Psoas muscle (tissue), 8 donors: ENCODE results near the gene CCDC88C. TPM values are rescaled to one million over a fixed set of nuclear protein-coding genes. Genes with fewer than 3 reads are reported as not detected.
A peak's percentile ranks its signal among the peaks of the same experiment; 100 is the strongest.

ENCODE experiments used
- ATAC-seq, 4 donors: fragments of 200-7000 bp; cut with Tn5 transposase; one replicate each; pipeline ENCODE4 v1.9.1; 2020; ENCODE audit warnings: moderate library complexity in 3 of 4, mild to moderate bottlenecking in 2 of 4
- DNase-seq, 2 donors: peaks; one replicate each; pipeline ENCODE4 v3.0.0-alpha.2; 2020
- H3K27ac ChIP-seq: fragments of 200-600 bp; one replicate; pipeline ENCODE4 v1.8.0; 2022
- H3K27me3 ChIP-seq, 3 donors: fragments of 200-600 bp in 1 of 3; one replicate each; pipeline versions ENCODE4 v1.6.1 to v1.8.0; 2013 to 2022; ENCODE audit warnings: low read length in 2 of 3, mild to moderate bottlenecking in 2 of 3, moderate library complexity in 1 of 3; ENCODE audit not compliant: insufficient read depth in 3 of 3
- H3K36me3 ChIP-seq, 2 donors: fragments of 200-600 bp in 1 of 2; one replicate each; pipeline versions ENCODE4 v1.6.1 to v1.8.0; 2013 to 2022; ENCODE audit warnings: low read depth in 1 of 2, mild to moderate bottlenecking in 1 of 2, moderate library complexity in 1 of 2; ENCODE audit not compliant: insufficient read depth in 1 of 2
- H3K4me1 ChIP-seq: fragments of 200-600 bp; one replicate; pipeline ENCODE4 v1.8.0; 2022
- H3K4me3 ChIP-seq: fragments of 200-600 bp; one replicate; pipeline ENCODE4 v1.8.0; 2022; ENCODE audit warnings: mild to moderate bottlenecking
- H3K9me3 ChIP-seq: fragments of 200-600 bp; one replicate; pipeline ENCODE4 v1.8.0; 2022
- WGBS, 3 donors: extraction: QIAGEN DNeasy Blood & Tissue Kit; methylation state at CpG; one replicate each; pipeline versions ENCODE4 v1.1.6 to v1.1.7; 2013; 5-methylcytosine and 5-hydroxymethylcytosine counted together
- intact Hi-C, 2 donors: fragments of 100-400 bp; cut with DNase I; formaldehyde crosslinking; loops; one replicate each; pipeline versions ENCODE4 v1.11.0 to v1.14.2; 2022
- polyA plus RNA-seq, 3 donors: library from polyadenylated mRNA; stranded (reverse); fragments of 200-250 nt; gene quantifications; one replicate each; pipeline ENCODE4 v1.2.3, GENCODE V29; 2013
- total RNA-seq, 4 donors: library from RNA; stranded (reverse); fragmentation: NEBNext Ultra II Directional in 2 of 4; extraction: Animal tissue kit (Norgen Biotek cat#: 25700) in 2 of 4; gene quantifications; one replicate each; pipeline versions ENCODE4 v1.2.1 to v1.2.4, GENCODE V29; 2021 to 2023
- TF ChIP-seq, protein P1 (sequence below): fragments of 200-600 bp; IDR thresholded peaks from one replicate; pipeline ENCODE4 v1.8.0; 2022; ENCODE audit warnings: antibody characterized with exemption
- donor health status: healthy with polysubstance abuse.
- donor health status: DM: no; HTN: no; CAD: no; lungs with moderate emphysema.
- donor health status: Bipolar disorder and iron deficiency.
- donor health status: healthy.
- donor health status: DM: yes; HTN: yes; CAD: no.
- donor health status: DM: no; HTN: no; CAD: no.
- donor health status: DM: no; HTN: no; CAD: no.
- donor health status: DM: yes; HTN: yes; CAD: no.

Gene CCDC88C
- total and polyA plus RNA-seq, 7 donors: 0.49 to 3.9 (median 2.4) TPM

DNA sequence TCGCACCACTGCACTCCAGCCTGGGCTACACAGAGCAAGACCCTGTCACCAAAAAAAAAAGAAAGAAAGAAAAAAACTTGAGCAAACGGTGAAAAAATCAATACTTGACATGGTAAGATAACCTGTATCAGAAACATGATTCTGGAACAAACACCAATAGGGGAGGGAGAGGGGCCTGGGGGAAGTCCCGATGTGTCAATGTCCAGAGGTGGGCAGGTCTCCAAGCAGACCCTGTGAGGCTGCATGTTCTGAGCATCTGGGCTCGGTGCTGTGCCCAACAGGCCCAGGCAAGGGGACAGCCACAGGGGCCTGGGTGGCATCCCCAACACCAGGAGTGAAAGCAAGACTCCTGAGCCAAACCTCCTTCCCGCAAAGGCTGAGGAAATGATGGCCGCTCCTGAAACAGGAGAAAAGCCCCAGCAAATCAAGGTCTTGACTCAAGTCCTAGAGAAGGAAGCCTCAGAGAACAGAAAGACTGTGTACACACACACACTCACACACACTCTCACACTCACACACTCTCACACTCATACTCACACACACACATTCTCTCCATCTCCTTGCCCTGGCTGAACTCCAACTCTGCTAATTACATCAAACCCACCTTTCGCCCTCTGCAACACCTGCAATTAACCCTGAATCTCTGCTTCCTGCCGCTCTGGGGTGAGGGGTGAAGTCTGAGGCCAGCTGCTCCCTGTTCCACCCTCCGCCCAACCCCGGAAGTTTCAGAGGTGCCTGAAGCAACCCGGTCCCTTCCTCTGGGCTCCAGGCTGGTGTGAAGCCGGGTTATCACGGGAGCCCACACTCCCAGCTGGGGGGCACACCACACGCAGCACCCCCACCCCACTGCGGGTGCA is 20.4 kb downstream of the CCDC88C start:
- DNase-seq (no peak), ATAC-seq (peak in 1 of 4 donors; percentile 30)
- WGBS, 3 donors: 48 to 54% (median 49%) methylated on average over 15 of the region's 15 CpGs
- Histone ChIP-seq H3K4me1 (no peaks in the 10 kb centered on the region), H3K9me3 (no peaks in the 10 kb centered on the region), H3K4me3 (no peak overlapping the region), H3K27me3 (peaks cover 0 to 5% (median 0%) of the 10 kb centered on the region in 3 donors), H3K36me3 (no peaks in the 10 kb centered on the region), H3K27ac (no peak overlapping the region)
- intact Hi-C loops: no loop called here
- TF ChIP-seq, protein P1, sequence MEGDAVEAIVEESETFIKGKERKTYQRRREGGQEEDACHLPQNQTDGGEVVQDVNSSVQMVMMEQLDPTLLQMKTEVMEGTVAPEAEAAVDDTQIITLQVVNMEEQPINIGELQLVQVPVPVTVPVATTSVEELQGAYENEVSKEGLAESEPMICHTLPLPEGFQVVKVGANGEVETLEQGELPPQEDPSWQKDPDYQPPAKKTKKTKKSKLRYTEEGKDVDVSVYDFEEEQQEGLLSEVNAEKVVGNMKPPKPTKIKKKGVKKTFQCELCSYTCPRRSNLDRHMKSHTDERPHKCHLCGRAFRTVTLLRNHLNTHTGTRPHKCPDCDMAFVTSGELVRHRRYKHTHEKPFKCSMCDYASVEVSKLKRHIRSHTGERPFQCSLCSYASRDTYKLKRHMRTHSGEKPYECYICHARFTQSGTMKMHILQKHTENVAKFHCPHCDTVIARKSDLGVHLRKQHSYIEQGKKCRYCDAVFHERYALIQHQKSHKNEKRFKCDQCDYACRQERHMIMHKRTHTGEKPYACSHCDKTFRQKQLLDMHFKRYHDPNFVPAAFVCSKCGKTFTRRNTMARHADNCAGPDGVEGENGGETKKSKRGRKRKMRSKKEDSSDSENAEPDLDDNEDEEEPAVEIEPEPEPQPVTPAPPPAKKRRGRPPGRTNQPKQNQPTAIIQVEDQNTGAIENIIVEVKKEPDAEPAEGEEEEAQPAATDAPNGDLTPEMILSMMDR: no peak

DNA sequence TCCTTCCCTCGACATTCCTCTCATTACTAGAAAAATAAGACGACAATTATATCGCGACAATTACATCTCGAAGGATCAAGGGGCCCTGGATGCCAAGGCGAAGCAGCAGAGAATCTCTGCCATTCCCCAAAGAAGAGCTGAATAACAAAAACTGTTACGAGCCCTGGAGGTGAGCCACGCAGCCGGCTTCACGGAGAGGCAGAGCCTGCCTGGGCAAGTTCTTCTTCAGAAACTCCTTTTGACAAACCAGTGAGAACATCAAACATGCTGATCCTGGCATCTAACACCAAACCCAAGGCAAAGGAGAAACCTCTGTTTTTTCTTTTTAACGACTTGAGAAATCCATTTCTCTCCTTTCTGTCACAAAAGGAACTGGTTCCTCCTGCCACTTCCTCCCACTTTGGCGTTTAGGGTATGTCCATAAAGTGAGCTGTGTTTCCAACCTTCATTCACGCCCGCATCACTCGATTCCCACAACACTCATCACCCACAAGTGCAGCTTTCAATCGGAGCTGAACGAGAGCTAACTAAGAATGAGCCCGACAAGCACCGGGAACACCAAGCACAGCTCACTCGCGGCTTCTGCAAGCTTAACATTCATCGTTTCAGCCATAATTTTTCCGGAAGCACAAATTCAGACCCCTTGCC is 21.5 kb downstream of the CCDC88C start:
- Histone ChIP-seq H3K36me3 (no peaks in the 10 kb centered on the region), H3K27ac (no peak overlapping the region), H3K4me1 (no peaks in the 10 kb centered on the region), H3K4me3 (no peak overlapping the region), H3K27me3 (peaks cover 0 to 5% (median 0%) of the 10 kb centered on the region in 3 donors), H3K9me3 (no peaks in the 10 kb centered on the region)
- 62 to 71% (median 66%) methylated on average over 23 of the region's 23 CpGs for WGBS, 3 donors
- ATAC-seq (no peak), DNase-seq (no peak)
- intact Hi-C loops: no loop called here
- TF ChIP-seq, protein P1: no peak

DNA sequence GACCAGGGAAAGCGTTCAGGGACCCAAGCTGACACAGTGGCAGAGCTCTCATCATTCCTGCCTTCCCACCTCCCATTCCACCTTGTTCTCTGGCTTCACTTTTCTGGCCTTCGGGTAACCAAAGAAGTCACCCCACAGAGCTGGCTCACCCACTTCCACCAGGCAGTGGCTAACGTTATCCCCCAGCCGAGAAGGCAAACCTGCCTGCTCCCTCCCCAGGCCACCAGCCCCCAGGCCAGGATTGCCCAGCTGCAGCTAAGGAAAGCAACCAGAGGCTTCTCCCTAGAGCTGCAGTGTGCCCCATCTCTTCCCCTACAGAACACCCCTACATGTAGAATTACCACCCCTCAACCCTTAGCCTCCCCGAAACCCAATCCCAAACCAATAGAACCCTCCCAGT is 22.2 kb downstream of the CCDC88C start:
- H3K9me3 ChIP-seq: no peaks in the 10 kb centered on the region
- H3K27ac ChIP-seq: no peak overlapping the region
- H3K4me3 ChIP-seq: no peak overlapping the region
- intact Hi-C loops: no loop called here
- no peaks in the 10 kb centered on the region for H3K36me3 ChIP-seq
- DNase-seq (no peak), ATAC-seq (no peak)
- 87 to 91% (median 89%) methylated on average over 5 of the region's 5 CpGs for WGBS, 3 donors
- TF ChIP-seq, protein P1: no peak
- H3K4me1 ChIP-seq: no peaks in the 10 kb centered on the region
- peaks cover 0 to 5% (median 0%) of the 10 kb centered on the region in 3 donors for H3K27me3 ChIP-seq

DNA sequence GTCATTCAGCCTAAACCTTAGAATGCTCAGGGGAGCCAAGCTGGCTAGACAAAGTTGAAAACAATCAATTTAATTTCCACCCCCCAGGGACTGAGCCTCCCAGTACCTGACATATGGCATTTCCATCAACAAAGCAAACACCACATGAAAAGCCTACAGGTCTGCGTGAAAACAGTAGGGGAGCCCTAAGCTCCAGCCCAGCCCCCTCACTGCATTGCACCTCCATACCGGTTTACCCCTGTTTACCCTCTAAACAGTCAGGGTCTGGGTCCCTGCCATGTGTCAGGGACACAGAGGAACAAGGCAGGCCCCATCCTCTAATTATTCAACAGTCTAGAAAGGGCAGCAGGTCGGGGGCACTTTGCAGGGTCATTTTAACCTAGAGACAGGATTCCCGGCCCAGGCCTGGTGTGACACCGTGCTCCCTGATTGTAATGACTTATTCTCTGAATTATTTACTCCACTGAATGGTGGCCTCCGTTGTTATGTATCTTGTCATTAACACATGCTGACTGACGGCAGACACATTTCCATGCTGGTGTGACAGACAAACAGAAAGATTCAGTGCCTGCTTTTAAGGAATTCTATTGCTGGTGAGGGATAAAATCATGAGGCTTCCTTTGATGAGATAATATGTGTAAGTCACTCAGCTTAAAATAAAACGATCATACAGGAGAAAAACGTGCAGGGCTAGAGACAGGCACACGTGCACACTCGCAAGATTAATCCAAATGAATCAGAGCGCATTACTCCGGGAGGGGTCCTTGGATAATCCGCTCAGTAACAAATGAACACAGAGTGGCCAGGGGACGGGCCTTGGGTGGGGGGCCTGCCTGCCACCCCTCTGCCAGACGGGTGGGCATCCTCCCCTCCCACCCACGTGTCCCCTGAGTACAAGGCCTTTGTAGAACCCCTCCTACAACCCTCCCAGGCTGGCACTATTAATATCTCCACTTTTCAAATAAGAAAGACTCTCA is 23.2 kb downstream of the CCDC88C start:
- 81 to 87% (median 83%) methylated on average over 17 of the region's 17 CpGs for WGBS, 3 donors
- no peaks in the 10 kb centered on the region for H3K4me1 ChIP-seq
- DNase-seq: no peak

More for the DNA sequence above, 23.2 kb downstream of the CCDC88C start:
- Histone ChIP-seq H3K36me3 (no peaks in the 10 kb centered on the region), H3K27me3 (peaks cover 0 to 5% (median 0%) of the 10 kb centered on the region in 3 donors), H3K27ac (no peak overlapping the region), H3K9me3 (no peaks in the 10 kb centered on the region), H3K4me3 (no peak overlapping the region)
- TF ChIP-seq, protein P1: no peak
- no peak for ATAC-seq
- intact Hi-C loops: no loop called here
